ENCODE measurements around the gene AFF3. TPM values are rescaled to one million over a fixed set of nuclear protein-coding genes. Genes with fewer than 3 reads are reported as not detected.

Gene AFF3
- total RNA-seq, 4 donors from 2014 or later: 5.3 to 216 (median 12.5) TPM

- Histone ChIP-seq H3K4me1 (no peaks in the 10 kb centered on the region), H3K4me3 (no peak overlapping the region), H3K27ac (no peak overlapping the region), H3K9me3 (no peaks in the 10 kb centered on the region), H3K36me3 (no peaks in the 10 kb centered on the region), H3K27me3 (no peaks in the 10 kb centered on the region)
- TF ChIP-seq POLR2A (IDR thresholded peaks at IDR 0.05) (no peak), CTCF (IDR thresholded peaks at IDR 0.05) (no peak)
- no peak for DNase-seq
Observed at GRCh38 chr2:99801327-99801901, 341.0 kb downstream of the AFF3 start.

GRCh38 chr2:99797475-99797874 lies 344.9 kb downstream of the AFF3 start:
- TF ChIP-seq POLR2A (IDR thresholded peaks at IDR 0.05): no peak
- TF ChIP-seq CTCF (IDR thresholded peaks at IDR 0.05): no peak
- no peak overlapping the region for H3K4me3 ChIP-seq
- DNase-seq: no peak
- H3K36me3 ChIP-seq: no peaks in the 10 kb centered on the region
- no peaks in the 10 kb centered on the region for H3K27me3 ChIP-seq
- no peaks in the 10 kb centered on the region for H3K9me3 ChIP-seq
- H3K4me1 ChIP-seq: no peaks in the 10 kb centered on the region
- no peak overlapping the region for H3K27ac ChIP-seq

- H3K4me1 ChIP-seq: no peaks in the 10 kb centered on the region
- no peak overlapping the region for H3K27ac ChIP-seq
- DNase-seq: no peak
- TF ChIP-seq POLR2A (IDR thresholded peaks at IDR 0.05) (no peak), CTCF (IDR thresholded peaks at IDR 0.05) (no peak)
- no peaks in the 10 kb centered on the region for H3K9me3 ChIP-seq
- no peak overlapping the region for H3K4me3 ChIP-seq
- no peaks in the 10 kb centered on the region for H3K36me3 ChIP-seq
- no peaks in the 10 kb centered on the region for H3K27me3 ChIP-seq
Observed at GRCh38 chr2:99794414-99794813, 348.0 kb downstream of the AFF3 start.

GRCh38 chr2:99793022-99793421 lies 349.4 kb downstream of the AFF3 start:
- no peak for TF ChIP-seq POLR2A (IDR thresholded peaks at IDR 0.05)
- TF ChIP-seq CTCF (IDR thresholded peaks at IDR 0.05): no peak
- H3K4me3 ChIP-seq: no peak overlapping the region
- H3K36me3 ChIP-seq: no peaks in the 10 kb centered on the region
- DNase-seq: no peak
- H3K9me3 ChIP-seq: no peaks in the 10 kb centered on the region
- no peak overlapping the region for H3K27ac ChIP-seq
- no peaks in the 10 kb centered on the region for H3K4me1 ChIP-seq
- no peaks in the 10 kb centered on the region for H3K27me3 ChIP-seq

GRCh38 chr2:99789849-99790248 lies 352.5 kb downstream of the AFF3 start:
- Histone ChIP-seq H3K4me3 (no peak overlapping the region), H3K36me3 (no peaks in the 10 kb centered on the region), H3K27me3 (no peaks in the 10 kb centered on the region), H3K4me1 (no peaks in the 10 kb centered on the region), H3K9me3 (no peaks in the 10 kb centered on the region), H3K27ac (no peak overlapping the region)
- no peak for DNase-seq
- TF ChIP-seq CTCF (IDR thresholded peaks at IDR 0.05) (no peak), POLR2A (IDR thresholded peaks at IDR 0.05) (no peak)
